GM12873 (cell line): ENCODE data around the gene CXXC1.

Experiments used
- TF ChIP-seq, protein P1 (sequence below): IDR thresholded peaks from 2 replicates; pipeline ENCODE4 v1.5.1; 2012; ENCODE audit warnings: low read depth, mild to moderate bottlenecking, moderate library complexity, low read length, control low read depth; ENCODE audit not compliant: insufficient read depth; ENCODE audit errors: missing control alignments

The CXXC1 gene

GRCh38 chr18:50262977-50263376 lies 24.5 kb downstream of the CXXC1 start:
- TF ChIP-seq, protein P1, sequence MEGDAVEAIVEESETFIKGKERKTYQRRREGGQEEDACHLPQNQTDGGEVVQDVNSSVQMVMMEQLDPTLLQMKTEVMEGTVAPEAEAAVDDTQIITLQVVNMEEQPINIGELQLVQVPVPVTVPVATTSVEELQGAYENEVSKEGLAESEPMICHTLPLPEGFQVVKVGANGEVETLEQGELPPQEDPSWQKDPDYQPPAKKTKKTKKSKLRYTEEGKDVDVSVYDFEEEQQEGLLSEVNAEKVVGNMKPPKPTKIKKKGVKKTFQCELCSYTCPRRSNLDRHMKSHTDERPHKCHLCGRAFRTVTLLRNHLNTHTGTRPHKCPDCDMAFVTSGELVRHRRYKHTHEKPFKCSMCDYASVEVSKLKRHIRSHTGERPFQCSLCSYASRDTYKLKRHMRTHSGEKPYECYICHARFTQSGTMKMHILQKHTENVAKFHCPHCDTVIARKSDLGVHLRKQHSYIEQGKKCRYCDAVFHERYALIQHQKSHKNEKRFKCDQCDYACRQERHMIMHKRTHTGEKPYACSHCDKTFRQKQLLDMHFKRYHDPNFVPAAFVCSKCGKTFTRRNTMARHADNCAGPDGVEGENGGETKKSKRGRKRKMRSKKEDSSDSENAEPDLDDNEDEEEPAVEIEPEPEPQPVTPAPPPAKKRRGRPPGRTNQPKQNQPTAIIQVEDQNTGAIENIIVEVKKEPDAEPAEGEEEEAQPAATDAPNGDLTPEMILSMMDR, result no peak

GRCh38 chr18:50250935-50251334 lies 36.6 kb downstream of the CXXC1 start:
- TF ChIP-seq, protein P1, result no peak

- TF ChIP-seq, protein P1, result no peak
Observed at GRCh38 chr18:50249576-50249975, 37.9 kb downstream of the CXXC1 start.

DNA sequence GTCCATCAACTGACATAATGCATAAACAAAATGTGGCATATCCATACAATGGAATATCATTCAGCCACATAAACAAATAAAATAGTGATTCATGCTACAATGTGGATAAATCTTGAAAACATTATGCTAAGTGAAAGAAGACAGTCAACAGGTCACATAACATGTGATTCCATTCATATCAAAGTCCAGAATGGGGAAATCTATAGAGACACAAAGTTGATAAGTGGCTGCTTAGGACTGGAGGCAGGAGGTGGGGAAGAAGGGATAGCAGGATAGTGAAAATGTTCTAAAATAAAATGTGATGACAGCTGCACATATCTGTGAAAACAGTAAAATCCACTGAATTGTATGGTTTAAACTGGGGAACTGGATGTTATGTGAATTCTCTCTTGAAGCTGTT lies 39.9 kb downstream of the CXXC1 start:
- TF ChIP-seq, protein P1, result no peak

- TF ChIP-seq, protein P1, result no peak
Observed at GRCh38 chr18:50240080-50240563, 47.4 kb downstream of the CXXC1 start.

- TF ChIP-seq, protein P1, result no peak
Observed at GRCh38 chr18:50232419-50232818, 55.1 kb downstream of the CXXC1 start.
